Rectal smooth muscle tissue (tissue), 1 donor: ENCODE results near the gene ABCG1.
A peak's percentile ranks its signal among the peaks of the same experiment; 100 is the strongest.
"Not testable (repeated sequence)": the region's sequence is repeated elsewhere in the genome, so short reads cannot be mapped to it uniquely, and the experiment has no call there.

Experiments
- H3K27ac ChIP-seq: one replicate; pipeline ENCODE4 v1.7.0; 2013; ENCODE audit warnings: low read depth, low read length, inconsistent platforms
- H3K27me3 ChIP-seq: one replicate; pipeline ENCODE4 v1.7.0; 2013; ENCODE audit warnings: low read length; ENCODE audit not compliant: control insufficient read depth, insufficient read depth
- H3K36me3 ChIP-seq: one replicate; pipeline ENCODE4 v1.7.0; 2013; ENCODE audit warnings: low read length; ENCODE audit not compliant: control insufficient read depth, insufficient read depth
- H3K4me1 ChIP-seq: one replicate; pipeline ENCODE4 v1.7.0; 2013; ENCODE audit warnings: low read length; ENCODE audit not compliant: control insufficient read depth, insufficient read depth
- H3K4me3 ChIP-seq: one replicate; pipeline ENCODE4 v1.7.0; 2013; ENCODE audit warnings: low read length
- H3K9ac ChIP-seq: one replicate; pipeline ENCODE4 v1.7.0; 2013; ENCODE audit warnings: low read length

Gene ABCG1

DNA sequence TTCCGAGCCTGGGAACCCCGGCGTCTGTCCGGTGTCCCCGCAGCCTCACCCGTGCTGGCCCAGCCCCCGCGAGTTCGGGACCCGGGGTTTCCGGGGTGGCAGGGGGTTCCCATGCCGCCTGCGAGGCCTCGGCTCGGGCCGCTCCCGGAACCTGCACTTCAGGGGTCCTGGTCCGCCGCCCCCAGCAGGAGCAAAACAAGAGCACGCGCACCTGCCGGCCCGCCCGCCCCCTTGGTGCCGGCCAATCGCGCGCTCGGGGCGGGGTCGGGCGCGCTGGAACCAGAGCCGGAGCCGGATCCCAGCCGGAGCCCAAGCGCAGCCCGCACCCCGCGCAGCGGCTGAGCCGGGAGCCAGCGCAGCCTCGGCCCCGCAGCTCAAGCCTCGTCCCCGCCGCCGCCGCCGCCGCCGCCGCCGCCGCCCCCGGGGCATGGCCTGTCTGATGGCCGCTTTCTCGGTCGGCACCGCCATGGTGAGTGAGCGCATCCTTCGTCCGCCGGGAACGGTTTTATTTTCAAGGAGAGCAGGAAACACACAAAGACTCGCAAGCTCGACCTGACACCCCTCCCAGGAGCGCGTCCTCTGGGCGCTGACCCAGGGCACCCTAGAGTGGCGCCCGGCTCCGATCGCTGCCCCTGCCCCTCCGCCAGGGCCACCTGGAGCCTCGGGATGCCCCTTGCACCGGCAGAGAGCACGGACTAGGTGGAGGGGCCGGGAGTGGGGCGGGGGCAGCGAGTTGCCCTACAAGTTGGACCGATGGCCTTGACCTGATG is at the start of gene ABCG1:
Gene ABCG1 (plus strand): TSS at position 305 of the 770 bp plus-strand sequence. CDS start 123 bp downstream, at position 428.
- no peaks in the 10 kb centered on the region for H3K27me3 ChIP-seq
- no peaks in the 10 kb centered on the region for H3K36me3 ChIP-seq
- H3K9ac ChIP-seq: peak within 1 kb of the TSS; percentile 57
- H3K4me3 ChIP-seq: peak within 1 kb of the TSS; percentile 90
- peak within 1 kb of the TSS; percentile 88 for H3K27ac ChIP-seq
- peaks cover 22% of the 10 kb centered on the region for H3K4me1 ChIP-seq

DNA sequence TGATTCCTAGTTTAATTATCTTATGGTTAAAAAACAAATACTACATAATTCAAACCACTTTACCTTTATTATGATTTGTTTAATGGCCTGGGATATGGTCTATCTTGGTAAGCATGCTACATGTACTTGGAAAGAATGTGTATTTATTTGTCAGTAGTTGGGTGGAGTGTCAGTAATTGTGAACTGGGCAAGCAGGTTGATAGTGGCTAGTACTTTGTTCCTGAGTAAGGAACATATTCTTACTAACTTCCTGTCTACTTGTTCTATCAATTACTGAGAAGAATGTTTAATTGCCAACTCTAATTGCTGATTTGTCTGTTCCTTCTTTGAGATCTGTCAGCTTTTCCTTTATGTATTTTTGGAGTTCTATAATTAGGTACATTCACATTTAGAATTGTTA is 49.2 kb upstream of the ABCG1 start:
- Histone ChIP-seq H3K36me3 (no peaks in the 10 kb centered on the region), H3K4me3 (no peak overlapping the region), H3K27me3 (no peaks in the 10 kb centered on the region), H3K9ac (no peak overlapping the region), H3K27ac (no peak overlapping the region), H3K4me1 (no peaks in the 10 kb centered on the region)

DNA sequence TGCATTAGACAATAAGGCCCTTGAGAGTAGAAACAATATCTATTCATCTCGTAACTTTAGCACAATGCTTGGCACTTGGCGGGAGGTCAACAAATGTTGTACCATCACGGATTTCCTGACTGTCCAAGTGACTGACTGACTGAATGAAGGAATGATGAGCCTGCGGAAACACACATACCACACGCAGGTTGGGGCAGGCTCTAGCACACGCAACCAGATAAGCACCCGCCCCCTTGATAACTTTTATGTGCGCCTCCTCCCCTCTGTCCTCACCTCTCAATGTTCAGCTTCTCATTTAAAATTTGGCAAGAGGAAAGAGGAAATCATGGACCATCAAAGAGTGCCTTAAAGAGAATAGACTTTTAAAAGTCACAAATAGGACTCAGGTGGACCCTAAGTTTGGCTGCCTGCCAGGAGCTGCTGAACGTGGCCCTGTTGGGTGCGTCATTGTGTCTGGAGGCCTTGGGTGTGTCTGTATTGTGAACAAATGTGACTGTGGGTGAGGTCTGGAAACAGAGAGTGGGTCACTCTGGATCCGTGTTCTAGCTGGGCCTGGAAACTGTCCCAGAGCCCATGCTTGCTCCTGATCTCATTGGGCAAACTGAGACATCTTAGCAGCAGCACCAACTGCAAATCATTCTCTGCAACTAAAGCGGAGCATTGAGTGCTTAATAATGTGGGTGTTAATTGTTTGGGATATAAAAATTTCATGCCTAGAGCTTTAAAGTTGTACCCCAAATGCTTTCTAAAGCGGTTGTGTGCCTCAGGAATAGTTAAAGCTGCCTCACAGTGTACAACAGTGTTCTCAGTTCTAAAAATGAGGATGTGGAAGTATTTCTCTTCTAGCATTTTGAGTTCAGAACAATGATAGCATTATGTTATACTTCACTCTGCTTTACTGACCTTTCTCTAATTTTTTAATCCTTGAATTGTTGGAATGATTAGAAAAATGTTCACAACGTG is 47.6 kb upstream of the ABCG1 start:
- Histone ChIP-seq H3K4me3 (no peak overlapping the region), H3K9ac (no peak overlapping the region), H3K36me3 (no peaks in the 10 kb centered on the region), H3K4me1 (no peaks in the 10 kb centered on the region), H3K27ac (no peak overlapping the region), H3K27me3 (no peaks in the 10 kb centered on the region)

DNA sequence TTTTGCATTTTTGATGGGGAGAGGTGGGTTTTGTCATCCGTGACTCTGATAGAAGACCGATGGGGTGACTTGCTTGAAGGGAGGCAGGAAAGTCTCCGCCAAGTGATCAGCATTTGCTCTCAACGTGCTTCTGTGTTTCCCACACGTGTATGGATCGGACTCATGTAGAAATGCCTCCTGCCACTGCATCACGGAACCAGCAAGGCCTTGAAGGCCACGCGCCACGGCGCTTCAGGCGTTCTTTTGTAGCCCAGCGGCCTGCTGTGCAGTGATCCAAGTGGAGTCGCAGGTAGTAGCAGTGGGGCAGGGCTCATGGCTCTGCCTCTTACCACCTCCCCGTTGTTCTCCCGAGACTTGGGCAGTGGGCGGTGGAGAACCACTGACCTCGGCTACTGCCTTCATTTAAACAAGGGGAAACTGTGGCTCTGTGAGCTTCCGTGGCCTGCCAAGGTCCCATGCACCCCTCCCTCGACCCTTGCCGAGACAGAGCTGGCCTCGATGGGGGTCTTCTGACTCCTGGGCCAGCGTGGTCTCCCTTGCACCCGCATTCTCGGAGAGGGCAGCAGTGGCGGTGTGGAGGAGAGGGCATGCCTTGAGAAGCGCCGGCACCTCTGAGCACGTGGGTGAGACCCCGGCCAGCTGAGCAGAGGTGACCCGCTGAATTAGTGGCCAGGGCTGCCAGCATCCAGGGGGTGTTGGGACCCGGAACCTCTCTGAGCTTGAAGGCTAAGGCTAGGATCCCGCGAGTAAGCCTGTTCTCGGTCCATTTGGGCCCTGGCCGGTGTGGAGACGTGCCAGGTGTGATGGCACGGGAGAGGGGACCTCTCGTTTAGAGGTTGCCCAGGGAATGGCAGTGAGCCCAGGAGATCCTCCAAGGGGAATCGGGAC is 46.1 kb upstream of the ABCG1 start:
- Histone ChIP-seq H3K9ac (no peak overlapping the region), H3K4me3 (no peak overlapping the region), H3K27ac (no peak overlapping the region), H3K36me3 (no peaks in the 10 kb centered on the region), H3K27me3 (no peaks in the 10 kb centered on the region), H3K4me1 (no peaks in the 10 kb centered on the region)

- Histone ChIP-seq H3K27ac (no peak overlapping the region), H3K27me3 (no peaks in the 10 kb centered on the region), H3K9ac (no peak overlapping the region), H3K4me1 (no peaks in the 10 kb centered on the region), H3K4me3 (no peak overlapping the region), H3K36me3 (no peaks in the 10 kb centered on the region)
Observed at GRCh38 chr21:42174173-42174572, 44.8 kb upstream of the ABCG1 start.

- no peak overlapping the region for H3K4me3 ChIP-seq
- H3K36me3 ChIP-seq: no peaks in the 10 kb centered on the region
- H3K9ac ChIP-seq: no peak overlapping the region
- no peaks in the 10 kb centered on the region for H3K27me3 ChIP-seq
- no peak overlapping the region for H3K27ac ChIP-seq
- no peaks in the 10 kb centered on the region for H3K4me1 ChIP-seq
Observed at GRCh38 chr21:42175110-42175710, 43.7 kb upstream of the ABCG1 start.

GRCh38 chr21:42176859-42177258 is 42.1 kb upstream of the ABCG1 start:
- Histone ChIP-seq H3K27ac (no peak overlapping the region), H3K27me3 (no peaks in the 10 kb centered on the region), H3K4me1 (no peaks in the 10 kb centered on the region), H3K9ac (no peak overlapping the region), H3K4me3 (no peak overlapping the region), H3K36me3 (no peaks in the 10 kb centered on the region)

DNA sequence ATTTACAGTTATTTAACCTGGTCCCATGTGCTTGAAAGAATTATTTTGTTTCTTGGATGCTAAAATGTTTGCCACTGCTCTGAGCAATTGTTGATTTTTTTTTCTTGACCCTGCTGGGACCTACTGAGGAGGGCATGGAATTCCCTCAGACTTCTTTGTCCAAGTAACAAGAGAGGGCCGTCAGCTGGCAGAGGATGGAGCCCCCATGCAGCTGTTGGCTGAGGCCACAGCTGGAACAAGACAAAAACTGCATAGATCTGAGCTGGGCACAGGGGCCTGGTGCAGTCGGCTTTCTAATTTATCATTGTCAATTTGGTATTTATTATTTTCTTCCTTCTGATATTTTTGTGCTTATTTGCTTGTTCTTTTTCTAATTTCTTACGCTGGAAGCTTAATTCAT is 39.6 kb upstream of the ABCG1 start:
- Histone ChIP-seq H3K9ac (no peak overlapping the region), H3K4me3 (no peak overlapping the region), H3K27me3 (no peaks in the 10 kb centered on the region), H3K36me3 (no peaks in the 10 kb centered on the region), H3K4me1 (no peaks in the 10 kb centered on the region), H3K27ac (no peak overlapping the region)

DNA sequence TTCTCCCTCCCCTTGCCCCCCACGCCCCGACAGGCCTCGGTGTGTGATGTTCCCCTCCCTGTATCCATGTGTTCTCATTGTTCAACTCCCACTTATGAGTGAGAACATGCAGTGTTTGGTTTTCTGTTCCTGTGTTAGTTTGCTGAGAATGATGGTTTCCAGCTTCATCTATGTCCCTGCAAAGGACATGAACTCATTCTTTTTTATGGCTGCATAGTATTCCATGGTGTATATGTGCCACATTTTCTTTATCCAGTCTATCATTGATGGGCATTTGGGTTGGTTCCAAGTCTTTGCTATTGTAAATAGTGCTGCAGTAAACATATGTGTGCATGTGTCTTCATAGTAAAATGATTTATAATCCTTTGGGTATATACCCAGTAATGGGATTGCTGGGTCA is 38.9 kb upstream of the ABCG1 start:
- not testable (repeated sequence) for H3K4me1 ChIP-seq, H3K27me3 ChIP-seq, H3K4me3 ChIP-seq, H3K27ac ChIP-seq, H3K36me3 ChIP-seq, H3K9ac ChIP-seq

DNA sequence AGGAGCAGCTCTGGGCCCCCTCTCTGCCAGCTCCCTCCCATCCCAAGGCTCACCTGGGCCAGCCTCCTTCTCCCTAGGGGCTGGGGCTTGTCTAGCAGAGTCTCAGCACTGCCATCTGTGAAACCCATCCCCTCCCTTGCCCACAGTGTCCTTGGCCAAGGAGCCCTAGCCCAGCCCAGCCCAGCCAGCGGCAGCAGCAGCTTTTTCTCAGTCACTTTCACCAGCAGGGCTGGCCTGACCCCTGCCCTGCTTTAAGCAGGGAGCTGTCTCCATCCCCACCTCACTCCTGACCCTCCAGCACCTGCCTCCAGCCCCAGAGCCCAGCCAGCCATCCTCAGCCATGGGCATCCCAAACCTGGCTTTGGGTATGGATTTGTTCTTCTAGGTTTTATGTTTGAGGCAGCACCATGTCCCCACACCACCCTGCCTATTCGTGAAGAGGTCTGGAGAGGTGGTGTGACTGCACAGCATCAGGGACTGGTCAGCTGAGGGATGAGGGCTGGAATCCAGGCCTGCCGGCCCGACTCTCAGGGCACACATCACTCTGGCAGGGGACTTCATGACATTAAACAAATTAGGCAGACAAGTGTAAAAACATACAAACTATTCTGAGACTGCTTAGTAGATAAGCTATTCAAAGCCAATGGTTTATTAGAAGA is 36.1 kb upstream of the ABCG1 start:
- H3K4me1 ChIP-seq: no peaks in the 10 kb centered on the region
- H3K27ac ChIP-seq: no peak overlapping the region
- no peak overlapping the region for H3K4me3 ChIP-seq
- H3K27me3 ChIP-seq: no peaks in the 10 kb centered on the region
- H3K9ac ChIP-seq: no peak overlapping the region
- H3K36me3 ChIP-seq: no peaks in the 10 kb centered on the region

DNA sequence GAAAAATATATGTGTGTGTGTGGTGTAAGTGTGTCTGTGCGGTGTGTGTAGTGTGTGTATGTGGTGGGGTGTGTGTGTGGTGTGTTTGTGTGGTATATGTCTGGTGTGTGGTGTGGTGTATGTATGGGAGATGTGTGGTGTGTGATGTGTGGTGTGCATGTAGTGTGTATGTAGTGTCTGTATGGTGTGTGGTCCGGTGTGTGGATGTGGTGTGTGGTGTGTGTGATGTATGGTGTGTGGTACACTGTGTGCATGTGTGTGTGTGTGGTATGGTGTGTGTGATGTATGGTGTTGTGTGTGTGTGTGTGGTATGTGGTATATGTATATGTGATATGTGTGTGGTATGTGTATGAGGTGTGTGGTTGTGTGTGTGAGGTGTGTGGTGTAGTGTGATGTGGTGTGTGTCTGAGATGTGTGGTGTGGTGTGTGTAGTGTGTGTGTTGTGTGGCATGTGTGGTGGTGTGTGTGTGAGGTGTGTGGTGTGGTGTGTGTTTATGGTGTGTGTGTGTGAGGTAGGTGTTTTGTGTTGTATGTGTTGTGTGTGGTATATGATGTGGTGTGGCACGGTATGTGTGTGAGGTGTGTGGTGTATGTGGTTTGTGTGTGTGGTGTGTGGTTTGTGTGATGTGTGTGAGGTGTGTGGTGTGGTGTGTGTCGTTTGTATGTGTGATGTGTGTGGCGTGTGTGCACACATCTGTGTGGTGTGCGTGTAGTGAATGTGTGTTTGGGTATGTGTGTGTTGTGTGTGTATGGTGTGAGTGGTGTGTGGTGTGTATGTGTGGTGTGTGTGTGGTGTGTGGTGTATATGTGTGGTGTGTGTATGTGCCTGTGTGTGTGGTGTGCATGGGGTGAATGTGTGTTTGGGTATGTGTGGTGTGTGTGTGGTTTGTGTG is 35.3 kb upstream of the ABCG1 start:
- no peaks in the 10 kb centered on the region for H3K27me3 ChIP-seq
- no peaks in the 10 kb centered on the region for H3K36me3 ChIP-seq
- H3K4me1 ChIP-seq: no peaks in the 10 kb centered on the region
- H3K4me3 ChIP-seq: no peak overlapping the region
- H3K27ac ChIP-seq: no peak overlapping the region
- no peak overlapping the region for H3K9ac ChIP-seq
